Lower lobe of right lung (tissue), 2 donors: ENCODE data around the gene ANO4. TPM values are rescaled to one million over a fixed set of nuclear protein-coding genes. Genes with fewer than 3 reads are reported as not detected.

Experiments
- ATAC-seq, 2 donors: fragments of 200-7000 bp; cut with Tn5 transposase; one replicate each; pipeline ENCODE4 v1.9.1; 2020 to 2022; ENCODE audit warnings: mild to moderate bottlenecking in 2 of 2, moderate library complexity in 2 of 2
- DNase-seq: peaks from one replicate; pipeline ENCODE4 v3.0.0-alpha.2; 2020
- H3K27ac ChIP-seq: fragments of 200-600 bp; one replicate; pipeline ENCODE4 v1.8.0; 2022
- H3K27me3 ChIP-seq: fragments of 200-600 bp; one replicate; pipeline ENCODE4 v1.8.0; 2022; ENCODE audit warnings: low read depth
- H3K36me3 ChIP-seq: fragments of 200-600 bp; one replicate; pipeline ENCODE4 v1.8.0; 2022; ENCODE audit warnings: mild to moderate bottlenecking
- H3K4me1 ChIP-seq: fragments of 200-600 bp; one replicate; pipeline ENCODE4 v1.8.0; 2022
- H3K4me3 ChIP-seq: fragments of 200-600 bp; one replicate; pipeline ENCODE4 v1.8.0; 2022; ENCODE audit warnings: mild to moderate bottlenecking
- H3K9me3 ChIP-seq: fragments of 200-600 bp; one replicate; pipeline ENCODE4 v1.8.0; 2022
- CTCF ChIP-seq: fragments of 200-600 bp; IDR thresholded peaks from one replicate; pipeline ENCODE4 v1.8.0; 2022; ENCODE audit warnings: antibody characterized with exemption, mild to moderate bottlenecking
- intact Hi-C: fragments of 100-400 bp; cut with DNase I; formaldehyde crosslinking; loops from one replicate; pipeline ENCODE4 v1.11.0; 2022
- total RNA-seq: library from RNA; stranded (reverse); fragmentation: NEBNext Ultra II Directional; extraction: Animal tissue kit (Norgen Biotek cat#: 25700); gene quantifications from one replicate; pipeline ENCODE4 v1.2.1, GENCODE V29; 2021
- donor health status: DM: no; HTN: yes; CAD: no; lungs with severe emphysema.

ANO4 gene
- total RNA-seq, 1 donor from 2014 or later: 0.74 TPM

- H3K27me3 ChIP-seq: no peaks in the 10 kb centered on the region
- no peak overlapping the region for H3K27ac ChIP-seq
- TF ChIP-seq CTCF: no peak
- intact Hi-C loops: no loop called here
- DNase-seq (no peak), ATAC-seq (no peak)
- no peaks in the 10 kb centered on the region for H3K36me3 ChIP-seq
- no peaks in the 10 kb centered on the region for H3K4me1 ChIP-seq
- H3K4me3 ChIP-seq: no peak overlapping the region
- no peaks in the 10 kb centered on the region for H3K9me3 ChIP-seq
These were observed 207.1 kb downstream of the ANO4 start for GRCh38 chr12:101001669-101002068.

- Histone ChIP-seq H3K27ac (no peak overlapping the region), H3K4me3 (no peak overlapping the region), H3K27me3 (no peaks in the 10 kb centered on the region), H3K4me1 (no peaks in the 10 kb centered on the region), H3K9me3 (no peaks in the 10 kb centered on the region), H3K36me3 (no peaks in the 10 kb centered on the region)
- DNase-seq: no peak
- no peak for TF ChIP-seq CTCF
- no peak for ATAC-seq
- intact Hi-C loops: no loop called here
These were observed 208.3 kb downstream of the ANO4 start for GRCh38 chr12:101002696-101003419.

- no peaks in the 10 kb centered on the region for H3K36me3 ChIP-seq
- no peak for TF ChIP-seq CTCF
- no peak for ATAC-seq
- H3K9me3 ChIP-seq: peaks cover 13% of the 10 kb centered on the region
- H3K27me3 ChIP-seq: no peaks in the 10 kb centered on the region
- DNase-seq: no peak
- no peaks in the 10 kb centered on the region for H3K4me1 ChIP-seq
- no peak overlapping the region for H3K4me3 ChIP-seq
- intact Hi-C loops: no loop called here
- no peak overlapping the region for H3K27ac ChIP-seq
These were observed 210.3 kb downstream of the ANO4 start for GRCh38 chr12:101004898-101005297.

GRCh38 chr12:101009274-101009673 is 214.7 kb downstream of the ANO4 start:
- no peak for ATAC-seq
- intact Hi-C loops: no loop called here
- H3K4me3 ChIP-seq: no peak overlapping the region
- DNase-seq: no peak
- no peaks in the 10 kb centered on the region for H3K27me3 ChIP-seq
- no peaks in the 10 kb centered on the region for H3K4me1 ChIP-seq
- H3K9me3 ChIP-seq: peaks cover 13% of the 10 kb centered on the region
- no peak overlapping the region for H3K27ac ChIP-seq
- TF ChIP-seq CTCF: no peak
- H3K36me3 ChIP-seq: no peaks in the 10 kb centered on the region

GRCh38 chr12:101010896-101011295 is 216.3 kb downstream of the ANO4 start:
- Histone ChIP-seq H3K27ac (no peak overlapping the region), H3K4me3 (no peak overlapping the region), H3K36me3 (no peaks in the 10 kb centered on the region), H3K9me3 (peaks cover 13% of the 10 kb centered on the region), H3K4me1 (no peaks in the 10 kb centered on the region), H3K27me3 (no peaks in the 10 kb centered on the region)
- intact Hi-C loops: no loop called here
- DNase-seq (no peak), ATAC-seq (no peak)
- no peak for TF ChIP-seq CTCF
